Measurements from ENCODE around the gene TMIGD3.

TMIGD3 gene

GRCh38 chr1:111516005-111516535 lies 12.6 kb upstream of the TMIGD3 start:
- POLR2A ChIA-PET: no interaction called here
- DNase-seq (ENCODE audit: extremely low spot score): peak; percentile 36
- CTCF ChIA-PET: interaction anchor here (2.2 kb wide), 1 partner anchor 8 kb away, joined by 11 read pairs; no protein-coding TSS in a partner anchor
- TF ChIP-seq CTBP1 (IDR thresholded peaks at IDR 0.05; ENCODE audit: borderline replicate concordance) (no peak), FOXK2 (IDR thresholded peaks at IDR 0.05) (no peak), HDGF (IDR thresholded peaks at IDR 0.05; ENCODE audit: borderline replicate concordance) (no peak), FOXA1 (IDR thresholded peaks at IDR 0.05) (no peak), NFRKB (IDR thresholded peaks at IDR 0.05) (no peak), ARNT (IDR thresholded peaks at IDR 0.05) (no peak), TARDBP (IDR thresholded peaks at IDR 0.05) (no peak), SP1 (IDR thresholded peaks at IDR 0.05) (no peak), ELF4 (IDR thresholded peaks at IDR 0.05) (no peak), LEF1 (IDR thresholded peaks at IDR 0.05; ENCODE audit: borderline replicate concordance) (no peak), BHLHE40 (IDR thresholded peaks at IDR 0.05; ENCODE audit: borderline replicate concordance) (no peak), FOXM1 (IDR thresholded peaks at IDR 0.05; ENCODE audit: borderline replicate concordance) (no peak), ZNF384 (IDR thresholded peaks at IDR 0.05) (no peak), L3MBTL2 (conservative IDR thresholded peaks at IDR 0.05) (no peak), SUZ12 (IDR thresholded peaks at IDR 0.05) (no peak)
- TF ChIP-seq, protein P1, sequence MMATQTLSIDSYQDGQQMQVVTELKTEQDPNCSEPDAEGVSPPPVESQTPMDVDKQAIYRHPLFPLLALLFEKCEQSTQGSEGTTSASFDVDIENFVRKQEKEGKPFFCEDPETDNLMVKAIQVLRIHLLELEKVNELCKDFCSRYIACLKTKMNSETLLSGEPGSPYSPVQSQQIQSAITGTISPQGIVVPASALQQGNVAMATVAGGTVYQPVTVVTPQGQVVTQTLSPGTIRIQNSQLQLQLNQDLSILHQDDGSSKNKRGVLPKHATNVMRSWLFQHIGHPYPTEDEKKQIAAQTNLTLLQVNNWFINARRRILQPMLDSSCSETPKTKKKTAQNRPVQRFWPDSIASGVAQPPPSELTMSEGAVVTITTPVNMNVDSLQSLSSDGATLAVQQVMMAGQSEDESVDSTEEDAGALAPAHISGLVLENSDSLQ (IDR thresholded peaks at IDR 0.05): no peak

DNA sequence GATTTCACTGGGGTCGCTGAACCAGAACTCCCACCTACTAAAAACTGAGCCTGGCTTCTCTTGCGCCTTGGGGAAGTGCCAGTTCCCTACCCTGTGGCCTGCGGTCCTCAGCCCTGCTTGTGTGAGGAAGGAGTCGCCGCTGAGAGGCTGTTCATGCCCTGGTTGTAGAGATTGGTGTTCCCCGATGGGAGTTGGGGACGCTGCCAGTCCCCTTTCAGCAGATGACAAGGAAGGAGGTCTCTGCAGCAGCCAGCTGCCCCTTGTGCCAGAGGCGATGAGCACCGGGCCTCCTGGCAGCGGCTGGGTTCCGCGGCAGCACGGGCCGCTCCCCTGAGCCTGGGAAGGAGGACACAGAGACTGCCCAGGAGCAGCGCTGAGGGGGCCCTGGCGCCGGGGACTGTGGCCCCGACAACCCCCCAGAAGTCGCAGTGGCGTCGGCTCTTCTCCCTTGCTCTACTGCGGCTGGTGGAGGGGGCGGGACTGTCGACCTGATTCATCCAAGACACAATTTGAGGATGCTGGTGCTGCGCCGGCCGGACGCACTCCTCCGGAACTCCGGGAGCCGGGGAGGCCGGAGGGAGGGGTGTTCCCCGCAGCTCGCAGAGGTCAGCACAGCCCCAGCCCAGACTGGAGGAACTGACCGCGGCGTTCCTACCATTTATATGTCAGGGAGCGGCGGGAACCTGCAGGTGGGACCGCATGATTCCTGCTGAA lies 12.0 kb upstream of the TMIGD3 start:
- CTCF ChIA-PET: interaction anchor here (2.2 kb wide), 1 partner anchor 8 kb away, joined by 11 read pairs; no protein-coding TSS in a partner anchor
- DNase-seq (ENCODE audit: extremely low spot score): no peak
- no peak for TF ChIP-seq CTBP1 (IDR thresholded peaks at IDR 0.05; ENCODE audit: borderline replicate concordance)
- no peak for TF ChIP-seq ARNT (IDR thresholded peaks at IDR 0.05)
- no peak for TF ChIP-seq L3MBTL2 (conservative IDR thresholded peaks at IDR 0.05)
- TF ChIP-seq SP1 (IDR thresholded peaks at IDR 0.05): no peak
- TF ChIP-seq LEF1 (IDR thresholded peaks at IDR 0.05; ENCODE audit: borderline replicate concordance): no peak
- TF ChIP-seq FOXK2 (IDR thresholded peaks at IDR 0.05): no peak
- no peak for TF ChIP-seq TARDBP (IDR thresholded peaks at IDR 0.05)
- TF ChIP-seq ZNF384 (IDR thresholded peaks at IDR 0.05): no peak
- TF ChIP-seq FOXA1 (IDR thresholded peaks at IDR 0.05): no peak
- TF ChIP-seq NFRKB (IDR thresholded peaks at IDR 0.05): no peak
- TF ChIP-seq SUZ12 (IDR thresholded peaks at IDR 0.05): no peak
- no peak for TF ChIP-seq HDGF (IDR thresholded peaks at IDR 0.05; ENCODE audit: borderline replicate concordance)
- TF ChIP-seq FOXM1 (IDR thresholded peaks at IDR 0.05; ENCODE audit: borderline replicate concordance): no peak
- TF ChIP-seq ELF4 (IDR thresholded peaks at IDR 0.05): no peak
- TF ChIP-seq, protein P1 (IDR thresholded peaks at IDR 0.05): no peak
- no peak for TF ChIP-seq BHLHE40 (IDR thresholded peaks at IDR 0.05; ENCODE audit: borderline replicate concordance)
- POLR2A ChIA-PET: no interaction called here

- DNase-seq (ENCODE audit: extremely low spot score): no peak
- ChIA-PET POLR2A (no interaction called here), CTCF (no interaction called here)
- TF ChIP-seq ARNT (IDR thresholded peaks at IDR 0.05): no peak
- no peak for TF ChIP-seq L3MBTL2 (conservative IDR thresholded peaks at IDR 0.05)
- no peak for TF ChIP-seq NFRKB (IDR thresholded peaks at IDR 0.05)
- no peak for TF ChIP-seq ELF4 (IDR thresholded peaks at IDR 0.05)
- TF ChIP-seq LEF1 (IDR thresholded peaks at IDR 0.05; ENCODE audit: borderline replicate concordance): no peak
- TF ChIP-seq SUZ12 (IDR thresholded peaks at IDR 0.05): no peak
- no peak for TF ChIP-seq BHLHE40 (IDR thresholded peaks at IDR 0.05; ENCODE audit: borderline replicate concordance)
- TF ChIP-seq FOXM1 (IDR thresholded peaks at IDR 0.05; ENCODE audit: borderline replicate concordance): no peak
- no peak for TF ChIP-seq HDGF (IDR thresholded peaks at IDR 0.05; ENCODE audit: borderline replicate concordance)
- TF ChIP-seq TARDBP (IDR thresholded peaks at IDR 0.05): no peak
Measured at GRCh38 chr1:111513410-111514020, 10.1 kb upstream of the TMIGD3 start.

GRCh38 chr1:111512931-111513330 lies 9.5 kb upstream of the TMIGD3 start:
- ChIA-PET POLR2A (no interaction called here), CTCF (no interaction called here)

More at GRCh38 chr1:111512931-111513330, 9.5 kb upstream of the TMIGD3 start:
- DNase-seq (ENCODE audit: extremely low spot score): no peak
- TF ChIP-seq FOXA1 (IDR thresholded peaks at IDR 0.05) (no peak), ELF4 (IDR thresholded peaks at IDR 0.05) (no peak), TARDBP (IDR thresholded peaks at IDR 0.05) (no peak), NFRKB (IDR thresholded peaks at IDR 0.05) (no peak), ARNT (IDR thresholded peaks at IDR 0.05) (no peak), FOXM1 (IDR thresholded peaks at IDR 0.05; ENCODE audit: borderline replicate concordance) (no peak), ZNF384 (IDR thresholded peaks at IDR 0.05) (no peak), LEF1 (IDR thresholded peaks at IDR 0.05; ENCODE audit: borderline replicate concordance) (no peak), CTBP1 (IDR thresholded peaks at IDR 0.05; ENCODE audit: borderline replicate concordance) (no peak), L3MBTL2 (conservative IDR thresholded peaks at IDR 0.05) (no peak), SP1 (IDR thresholded peaks at IDR 0.05) (no peak), BHLHE40 (IDR thresholded peaks at IDR 0.05; ENCODE audit: borderline replicate concordance) (no peak), SUZ12 (IDR thresholded peaks at IDR 0.05) (no peak), FOXK2 (IDR thresholded peaks at IDR 0.05) (no peak), HDGF (IDR thresholded peaks at IDR 0.05; ENCODE audit: borderline replicate concordance) (no peak)
- TF ChIP-seq, protein P1 (IDR thresholded peaks at IDR 0.05): no peak
